H1 (cell line): ENCODE data around the gene JPH2. TPM values are rescaled to one million over a fixed set of nuclear protein-coding genes. Genes with fewer than 3 reads are reported as not detected.

ENCODE experiments used
- CTCF ChIA-PET: fragments of 300-600 bp; sonication (Branson Sonifier 250); formaldehyde crosslinking; loops from one replicate; lab custom pipeline; 2021; ENCODE audit not compliant: partially characterized antibody; lab: Charles Lee
- POLR2A ChIA-PET: fragments of 300-600 bp; sonication (Branson Sonifier 250); formaldehyde crosslinking; loops from one replicate; lab custom pipeline; 2021; ENCODE audit warnings: inconsistent platforms; ENCODE audit not compliant: partially characterized antibody; lab: Charles Lee
- DNase-seq, 2 experiments: peaks; one replicate each; pipeline versions ENCODE4 v3.0.0 to v3.0.0-alpha.2; 2010 to 2022; ENCODE audit warnings: low spot score in 2 of 2, low read depth in 1 of 2, mixed read lengths in 1 of 2
- FAIRE-seq: peaks from 2 replicates; lab custom pipeline; 2011; peaks lifted over from hg19 to GRCh38; lab: Jason Lieb, UNC
- H2AFZ ChIP-seq: 2 replicates; pipeline ENCODE4 v1.8.1; 2012; ENCODE audit warnings: low read length, inconsistent platforms
- H2AK5ac ChIP-seq: 2 replicates; pipeline ENCODE4 v1.6.1; 2013; ENCODE audit warnings: low read depth, low read length
- H2BK120ac ChIP-seq: replicated peaks from 2 replicates; pipeline ENCODE3; 2013; ENCODE audit warnings: low read depth, low read length, inconsistent platforms
- H2BK12ac ChIP-seq: 2 replicates; pipeline ENCODE4 v1.6.1; 2013; ENCODE audit warnings: low read depth, low read length
- H2BK15ac ChIP-seq: 2 replicates; pipeline ENCODE4 v1.6.1; 2013; ENCODE audit warnings: low read length
- H2BK20ac ChIP-seq: 2 replicates; pipeline ENCODE4 v1.6.1; 2013; ENCODE audit warnings: low read length
- H2BK5ac ChIP-seq: 2 replicates; pipeline ENCODE4 v1.6.1; 2013; ENCODE audit warnings: low read depth, low read length
- H3K14ac ChIP-seq: 2 replicates; pipeline ENCODE4 v1.6.1; 2013; ENCODE audit warnings: inconsistent platforms; ENCODE audit not compliant: insufficient read length
- H3K18ac ChIP-seq: 2 replicates; pipeline ENCODE4 v1.6.1; 2013; ENCODE audit warnings: low read length; ENCODE audit errors: extremely low read depth
- H3K23ac ChIP-seq: 2 replicates; pipeline ENCODE4 v1.6.1; 2013; ENCODE audit warnings: inconsistent platforms; ENCODE audit not compliant: insufficient read length
- H3K23me2 ChIP-seq: 2 replicates; pipeline ENCODE4 v1.6.1; 2013; ENCODE audit warnings: low read depth, low read length
- H3K27ac ChIP-seq: 2 replicates; pipeline ENCODE4 v1.6.1; 2011; ENCODE audit warnings: low read depth, low read length, inconsistent platforms
- H3K27me3 ChIP-seq, 4 experiments: replicated peaks in 1 of 4; 1 replicate in 1 of 4; 2 replicates in 3 of 4; pipeline versions ENCODE4 v1.6.1 to v1.8.1; 2011 to 2013; ENCODE audit warnings: low read length in 3 of 4, mild to moderate bottlenecking in 3 of 4, inconsistent platforms in 2 of 4, mixed read lengths in 2 of 4, moderate library complexity in 1 of 4; ENCODE audit not compliant: control insufficient read depth in 3 of 4, insufficient read depth in 3 of 4; ENCODE audit errors: extremely low read depth in 1 of 4
- H3K36me3 ChIP-seq, 4 experiments: 2 replicates each; pipeline versions ENCODE4 v1.6.1 to v1.8.1; 2011 to 2013; ENCODE audit warnings: mild to moderate bottlenecking in 4 of 4, low read length in 3 of 4, moderate library complexity in 2 of 4, control low read depth in 1 of 4, inconsistent platforms in 1 of 4; ENCODE audit not compliant: insufficient read depth in 4 of 4, control insufficient read depth in 2 of 4
- H3K4ac ChIP-seq: replicated peaks from 2 replicates; pipeline ENCODE3; 2013; ENCODE audit warnings: low read length, low read depth, mixed read lengths, inconsistent platforms; ENCODE audit not compliant: insufficient read length
- H3K4me1 ChIP-seq, 4 experiments: replicated peaks in 1 of 4; 1 replicate in 1 of 4; 2 replicates in 3 of 4; pipeline versions ENCODE4 v1.6.1 to v1.8.1; 2011 to 2013; ENCODE audit warnings: low read length in 3 of 4, inconsistent platforms in 2 of 4, mixed read lengths in 1 of 4; ENCODE audit not compliant: insufficient read depth in 4 of 4, control insufficient read depth in 3 of 4
- H3K4me2 ChIP-seq, 2 experiments: 2 replicates each; pipeline versions ENCODE4 v1.6.1 to v1.8.1; 2011 to 2013; ENCODE audit warnings: low read depth in 2 of 2, low read length in 2 of 2, control low read depth in 1 of 2, inconsistent platforms in 1 of 2, mild to moderate bottlenecking in 1 of 2; ENCODE audit not compliant: insufficient read depth in 1 of 2
- H3K4me3 ChIP-seq, 4 experiments: fragments of 200-600, 300-600 bp in 1 of 4; sonication (generic), shearing (Covaris generic), sonication (Bioruptor Twin) in 1 of 4; 2 replicates each; pipeline versions ENCODE4 v1.5.1 to v1.8.1; 2011 to 2016; ENCODE audit warnings: low read length in 4 of 4, low read depth in 3 of 4, control low read depth in 2 of 4, inconsistent platforms in 2 of 4, mild to moderate bottlenecking in 2 of 4, mixed read lengths in 1 of 4, moderate library complexity in 1 of 4; ENCODE audit not compliant: insufficient read depth in 2 of 4; ENCODE audit errors: extremely low read depth in 1 of 4
- H3K56ac ChIP-seq: replicated peaks from 2 replicates; pipeline ENCODE3; 2013; ENCODE audit warnings: low read depth, mild to moderate bottlenecking, mixed read lengths, low read length, inconsistent platforms; ENCODE audit not compliant: insufficient read length
- H3K79me1 ChIP-seq: 2 replicates; pipeline ENCODE4 v1.6.1; 2013; ENCODE audit warnings: low read depth, low read length, control low read depth
- H3K79me2 ChIP-seq, 2 experiments: 2 replicates each; pipeline versions ENCODE4 v1.6.1 to v1.8.1; 2012 to 2013; ENCODE audit warnings: low read length in 2 of 2, mild to moderate bottlenecking in 2 of 2, inconsistent platforms in 1 of 2; ENCODE audit not compliant: insufficient read depth in 2 of 2, control insufficient read depth in 1 of 2
- H3K9ac ChIP-seq, 4 experiments: replicated peaks in 1 of 4; 1 replicate in 1 of 4; 2 replicates in 3 of 4; pipeline versions ENCODE4 v1.6.1 to v1.8.1; 2011 to 2013; ENCODE audit warnings: low read depth in 3 of 4, low read length in 3 of 4, control low read depth in 2 of 4, mild to moderate bottlenecking in 2 of 4, moderate library complexity in 2 of 4, inconsistent platforms in 1 of 4; ENCODE audit errors: extremely low read depth in 1 of 4
- H3K9me3 ChIP-seq, 2 experiments: 2 replicates each; pipeline versions ENCODE4 v1.6.1 to v1.8.1; 2012 to 2013; ENCODE audit warnings: mild to moderate bottlenecking in 2 of 2, moderate library complexity in 2 of 2, control low read depth in 1 of 2, inconsistent platforms in 1 of 2, low read depth in 1 of 2, low read length in 1 of 2, mixed read lengths in 1 of 2; ENCODE audit not compliant: insufficient read depth in 2 of 2
- H4K20me1 ChIP-seq, 2 experiments: replicated peaks in 1 of 2; 2 replicates each; pipeline versions ENCODE3 to v1.8.1; 2011 to 2013; ENCODE audit warnings: inconsistent platforms in 2 of 2, low read length in 2 of 2, mild to moderate bottlenecking in 1 of 2; ENCODE audit not compliant: insufficient read depth in 2 of 2, control insufficient read depth in 1 of 2
- H4K5ac ChIP-seq: 2 replicates; pipeline ENCODE4 v1.6.1; 2013; ENCODE audit warnings: low read length, low read depth, mixed read lengths, inconsistent platforms; ENCODE audit not compliant: insufficient read length
- H4K8ac ChIP-seq: 2 replicates; pipeline ENCODE4 v1.8.0; 2013; ENCODE audit warnings: mild to moderate bottlenecking, moderate library complexity, low read length, inconsistent platforms; ENCODE audit not compliant: insufficient read depth; ENCODE audit errors: extremely low read depth
- H4K91ac ChIP-seq: replicated peaks from 2 replicates; pipeline ENCODE3; 2013; ENCODE audit warnings: low read length, mixed read lengths, inconsistent platforms; ENCODE audit not compliant: insufficient read length
- ATF2 ChIP-seq: IDR thresholded peaks from 2 replicates; pipeline ENCODE4 v1.6.1; 2012; ENCODE audit warnings: low read length, inconsistent platforms
- BACH1 ChIP-seq: IDR thresholded peaks from 2 replicates; pipeline ENCODE4 v1.6.1; 2012; ENCODE audit warnings: low read length, improper control_type of control experiment
- BRCA1 ChIP-seq: IDR thresholded peaks from 2 replicates; pipeline ENCODE4 v1.6.1; 2012; ENCODE audit warnings: low read depth, low read length, improper control_type of control experiment
- CBX5 ChIP-seq: fragments of 300-800, 300-1000 bp; sonication (generic); IDR thresholded peaks from 2 replicates; pipeline ENCODE4 v1.7.1; 2016; ENCODE audit warnings: antibody characterized with exemption, low read length, low read depth
- CBX8 ChIP-seq: fragments of 300-800, 300-1000 bp; sonication (generic); IDR thresholded peaks from 2 replicates; pipeline ENCODE4 v1.7.1; 2016; ENCODE audit warnings: low read depth, low read length, borderline replicate concordance
- CEBPB ChIP-seq: IDR thresholded peaks from 2 replicates; pipeline ENCODE4 v1.6.1; 2012; ENCODE audit warnings: low read depth, low read length
- CHD1 ChIP-seq: IDR thresholded peaks from 2 replicates; pipeline ENCODE4 v1.6.1; 2012; ENCODE audit warnings: low read depth, low read length, improper control_type of control experiment
- CHD2 ChIP-seq: IDR thresholded peaks from 2 replicates; pipeline ENCODE4 v1.6.1; 2012; ENCODE audit warnings: low read length, improper control_type of control experiment
- NANOG ChIP-seq: IDR thresholded peaks from 2 replicates; pipeline ENCODE4 v1.6.1; 2011; ENCODE audit warnings: low read length, low read depth, mild to moderate bottlenecking, inconsistent platforms; ENCODE audit not compliant: insufficient read depth, poor library complexity, severe bottlenecking
- RXRA ChIP-seq: IDR thresholded peaks from 2 replicates; pipeline ENCODE4 v1.6.1; 2011; ENCODE audit warnings: low read depth, mild to moderate bottlenecking, low read length, moderate library complexity; ENCODE audit not compliant: insufficient read depth
- SP4 ChIP-seq: IDR thresholded peaks from 2 replicates; pipeline ENCODE4 v1.6.1; 2012; ENCODE audit warnings: low read length, inconsistent platforms
- TAF7 ChIP-seq: optimal IDR thresholded peaks from 2 replicates; pipeline ENCODE3; 2011; ENCODE audit warnings: low read depth, mild to moderate bottlenecking, inconsistent platforms, low read length, moderate library complexity, borderline replicate concordance
- YY1 ChIP-seq: IDR thresholded peaks from 2 replicates; pipeline ENCODE4 v1.6.1; 2011; ENCODE audit warnings: low read depth, mild to moderate bottlenecking, low read length
- WGBS, 2 experiments: shearing (Covaris generic) in 1 of 2; methylation state at CpG; one replicate each; pipeline versions ENCODE4 v1.1.6 to v1.1.7; 2013 to 2015; ENCODE audit warnings: low lambda C conversion rate in 2 of 2, mixed read lengths in 2 of 2, inconsistent platforms in 1 of 2, low coverage in 1 of 2, missing lambda C conversion rate in 1 of 2; ENCODE audit not compliant: insufficient replicate concordance in 2 of 2, insufficient coverage in 1 of 2, insufficient read length in 1 of 2; ENCODE audit errors: extremely low coverage in 1 of 2, missing lambda C conversion rate in 1 of 2; 5-methylcytosine and 5-hydroxymethylcytosine counted together
- polyA plus RNA-seq, 7 experiments: library from polyadenylated mRNA; depleted of rRNA in 3 of 7; stranded (reverse) in 5 of 7; unstranded in 2 of 7; fragments of >200 nt in 5 of 7; fragments of 200-250 nt in 2 of 7; gene quantifications; 1 replicate in 5 of 7; 2 replicates in 1 of 7; 4 replicates in 1 of 7; pipeline versions ENCODE4 v1.2.1 to v1.2.3, GENCODE V29; 2011 to 2013; ENCODE audit warnings: missing spikeins in 2 of 7, mixed read lengths in 2 of 7
- total RNA-seq: library from RNA; stranded (reverse); fragmentation: NEBNext Ultra II Directional; extraction: Animal tissue kit (Norgen Biotek cat#: 25700); gene quantifications from 2 replicates; pipeline ENCODE4 v1.2.1, GENCODE V29; 2021

The JPH2 gene
- total and polyA plus RNA-seq, 2 of the 8 experiments (the other 6 are each of a cell fraction or from before 2014, with no cell fraction given) = 0.59 to 1.3 TPM

- Histone ChIP-seq H3K56ac (no peak overlapping the region), H3K9me3 (no peaks in the 10 kb centered on the region), H2AK5ac (no peak overlapping the region), H2AFZ (no peak overlapping the region), H2BK15ac (no peak overlapping the region), H4K20me1 (no peaks in the 10 kb centered on the region), H3K9ac (no peak overlapping the region), H3K4me1 (no peaks in the 10 kb centered on the region), H3K27ac (no peak overlapping the region), H3K4me2 (no peak overlapping the region), H3K79me2 (no peaks in the 10 kb centered on the region), H3K18ac (no peak overlapping the region), H3K4me3 (no peak overlapping the region), H4K5ac (no peak overlapping the region), H3K36me3 (no peaks in the 10 kb centered on the region), H4K8ac (no peak overlapping the region), H2BK20ac (no peak overlapping the region), H4K91ac (no peak overlapping the region), H2BK120ac (no peak overlapping the region), H2BK12ac (0 out of 2 replicates have a peak overlapping the region, but pooled peaks have one; percentile 2), H3K23ac (no peak overlapping the region), H3K27me3 (no peaks in the 10 kb centered on the region), H2BK5ac (no peak overlapping the region), H3K4ac (no peak overlapping the region), H3K79me1 (no peaks in the 10 kb centered on the region), H3K23me2 (no peaks in the 10 kb centered on the region; the same call in 1 of the 2 replicates), H3K14ac (no peak overlapping the region)
- CTCF ChIA-PET = interaction anchor here (0.8 to 4.2 kb wide), 9 partner anchors 12 to 54 kb away, joined by 3 to 21 read pairs (median 3); no protein-coding TSS in a partner anchor
- no peak for FAIRE-seq
- POLR2A ChIA-PET = interaction anchor here (1.1 kb wide), 1 partner anchor 16 kb away, joined by 3 read pairs; the partner anchor contains the start of gene JPH2
- WGBS, 2 experiments = 81% methylated on average over 6 of the region's 7 CpGs; no CpG with 5 or more reads in 1 of the 2 experiments
- no peak for DNase-seq
- TF ChIP-seq BRCA1 (no peak), YY1 (no peak), BACH1 (no peak), CBX8 (no peak), ATF2 (no peak), NANOG (no peak), SP4 (no peak), CBX5 (no peak), CHD2 (no peak), CHD1 (no peak), CEBPB (no peak), RXRA (no peak), TAF7 (no peak)
These were observed 16.1 kb downstream of the JPH2 start for GRCh38 chr20:44170816-44171410.
